ENCODE results near the gene EPPIN.

DNA sequence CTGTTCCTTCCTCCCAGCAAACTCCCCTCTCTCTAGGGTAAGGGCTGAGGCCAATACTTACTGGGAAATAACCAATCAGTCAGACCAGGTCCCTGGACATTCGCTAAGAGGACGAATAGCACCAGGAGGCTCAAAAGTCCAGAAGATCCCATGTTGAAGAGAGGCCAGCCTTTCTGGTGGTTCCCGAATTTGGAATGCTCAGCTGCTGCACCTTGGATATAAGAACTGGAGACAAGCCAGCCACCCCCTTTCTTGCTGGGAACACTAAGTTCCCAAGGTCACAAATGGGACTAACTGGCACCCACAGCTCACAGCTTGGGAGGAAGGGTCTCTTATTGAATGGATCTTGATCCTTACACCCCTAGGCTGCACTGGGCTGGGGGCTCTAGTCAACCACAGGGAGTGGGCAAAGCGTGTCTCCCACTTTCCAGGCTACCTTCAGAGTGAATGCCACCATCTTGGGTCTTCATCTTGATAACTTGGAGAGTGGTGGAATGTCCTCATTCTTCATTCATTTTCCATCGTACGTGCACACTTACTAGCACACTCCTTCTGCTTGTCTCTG, at the start of gene EPPIN:
- no peak for TF ChIP-seq CTCF (IDR thresholded peaks at IDR 0.05)
- no peak for TF ChIP-seq EZH2 (IDR thresholded peaks at IDR 0.05; ENCODE audit: borderline replicate concordance, insufficient read depth, low read depth, low read length, poor library complexity, severe bottlenecking)

All from B cell (primary cell).